Measurements from ENCODE around the gene RUNX2. TPM values are rescaled to one million over a fixed set of nuclear protein-coding genes. Genes with fewer than 3 reads are reported as not detected.

RUNX2 gene
- polyA plus RNA-seq, 1 donor, result 2.6 TPM

DNA sequence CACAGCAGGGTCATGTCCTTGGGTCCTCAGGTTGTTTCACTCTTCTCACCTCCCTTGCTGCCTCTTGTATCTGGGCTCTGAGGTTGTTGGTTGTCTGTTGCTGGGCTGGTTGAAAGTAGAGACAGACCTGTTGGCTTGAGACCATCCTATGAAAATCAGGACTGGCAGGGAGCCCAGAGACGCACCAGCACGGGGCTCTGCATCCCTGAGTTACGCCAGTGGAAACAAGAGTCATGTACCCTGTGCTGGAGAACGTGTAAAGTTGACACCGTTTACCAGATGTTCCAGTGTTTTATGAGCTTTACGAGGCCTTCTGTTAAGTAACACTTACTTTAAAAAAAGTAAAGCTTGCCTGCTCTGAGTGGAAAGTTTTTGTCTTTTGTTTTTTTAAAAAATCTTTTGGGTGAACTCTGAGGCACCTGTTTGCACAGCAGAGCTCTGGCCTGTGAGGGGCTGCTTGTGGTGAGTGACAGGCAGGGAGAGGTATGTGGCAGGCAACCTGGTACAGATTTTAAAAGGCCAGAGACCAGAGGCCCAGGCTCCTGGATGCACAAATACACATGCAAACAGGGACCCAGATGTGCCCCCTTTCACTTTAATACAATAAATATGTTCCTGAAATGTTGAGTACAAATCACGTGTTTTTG, 309.6 kb downstream of the RUNX2 start:
- DNase-seq, result no peak
- Histone ChIP-seq H3K4me3 (ENCODE audit: low read length) (no peak overlapping the region), H3K27me3 (ENCODE audit: control insufficient read depth, insufficient read depth, low read length) (peaks cover 13% of the 10 kb centered on the region), H3K27ac (ENCODE audit: low read length) (no peak overlapping the region), H3K4me1 (ENCODE audit: control insufficient read depth, insufficient read depth, low read length) (no peaks in the 10 kb centered on the region), H3K9me3 (ENCODE audit: control insufficient read depth, low read depth, low read length) (no peaks in the 10 kb centered on the region), H3K36me3 (ENCODE audit: control insufficient read depth, insufficient read depth, low read length) (no peaks in the 10 kb centered on the region)
- 56% methylated on average over 2 of the region's 7 CpGs for WGBS (ENCODE audit: insufficient coverage, low lambda C conversion rate)

DNA sequence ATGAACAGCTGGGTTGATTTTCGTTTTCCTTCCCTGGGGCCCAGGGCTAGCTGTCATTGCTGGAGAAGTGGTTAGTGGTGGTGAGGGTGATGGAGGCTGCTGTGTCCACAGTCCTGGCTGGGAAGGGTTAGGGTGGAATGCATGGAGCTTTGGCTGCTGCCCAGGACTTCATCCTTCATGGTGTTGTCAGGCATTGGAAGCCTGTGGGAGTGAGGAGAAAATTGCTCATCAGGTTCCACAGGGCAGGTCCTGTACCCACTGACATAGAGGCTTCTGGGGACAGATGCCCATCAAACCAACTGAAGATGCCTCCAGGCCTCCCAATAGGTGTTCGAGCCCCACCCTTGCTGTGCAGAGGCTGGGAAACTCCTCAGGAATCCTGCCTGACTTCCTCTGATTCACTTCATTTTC, 312.0 kb downstream of the RUNX2 start:
- Histone ChIP-seq H3K36me3 (ENCODE audit: control insufficient read depth, insufficient read depth, low read length) (no peaks in the 10 kb centered on the region), H3K4me3 (ENCODE audit: low read length) (no peak overlapping the region), H3K27ac (ENCODE audit: low read length) (no peak overlapping the region), H3K4me1 (ENCODE audit: control insufficient read depth, insufficient read depth, low read length) (no peaks in the 10 kb centered on the region), H3K9me3 (ENCODE audit: control insufficient read depth, low read depth, low read length) (no peaks in the 10 kb centered on the region), H3K27me3 (ENCODE audit: control insufficient read depth, insufficient read depth, low read length) (peaks cover 17% of the 10 kb centered on the region)
- no CpG with 5 or more reads among the region's 2 CpGs for WGBS (ENCODE audit: insufficient coverage, low lambda C conversion rate)
- no peak for DNase-seq

DNA sequence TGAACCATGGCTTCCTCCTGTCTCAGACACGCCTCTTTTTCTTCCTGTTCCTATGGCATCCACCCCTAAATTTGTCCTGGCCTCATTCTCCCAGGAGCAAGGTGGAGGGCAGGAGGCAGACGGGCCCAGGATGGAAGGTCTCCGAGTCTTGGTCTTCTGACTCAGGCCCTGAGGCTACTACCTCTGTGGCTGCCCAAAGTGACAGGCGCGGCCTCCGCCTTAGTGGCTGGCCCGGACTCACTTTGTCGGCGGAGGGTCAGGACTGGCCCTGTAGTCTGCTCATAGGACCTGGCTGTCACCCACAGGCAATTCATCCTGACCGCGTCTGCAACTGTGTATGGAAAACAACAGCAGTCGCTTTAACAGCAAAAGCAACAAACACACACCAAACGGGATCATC, 312.7 kb downstream of the RUNX2 start:
- Histone ChIP-seq H3K27ac (ENCODE audit: low read length) (no peak overlapping the region), H3K9me3 (ENCODE audit: control insufficient read depth, low read depth, low read length) (no peaks in the 10 kb centered on the region), H3K36me3 (ENCODE audit: control insufficient read depth, insufficient read depth, low read length) (no peaks in the 10 kb centered on the region), H3K4me1 (ENCODE audit: control insufficient read depth, insufficient read depth, low read length) (no peaks in the 10 kb centered on the region), H3K4me3 (ENCODE audit: low read length) (no peak overlapping the region), H3K27me3 (ENCODE audit: control insufficient read depth, insufficient read depth, low read length) (peaks cover 17% of the 10 kb centered on the region)
- no CpG with 5 or more reads among the region's 13 CpGs for WGBS (ENCODE audit: insufficient coverage, low lambda C conversion rate)
- DNase-seq, result no peak

DNA sequence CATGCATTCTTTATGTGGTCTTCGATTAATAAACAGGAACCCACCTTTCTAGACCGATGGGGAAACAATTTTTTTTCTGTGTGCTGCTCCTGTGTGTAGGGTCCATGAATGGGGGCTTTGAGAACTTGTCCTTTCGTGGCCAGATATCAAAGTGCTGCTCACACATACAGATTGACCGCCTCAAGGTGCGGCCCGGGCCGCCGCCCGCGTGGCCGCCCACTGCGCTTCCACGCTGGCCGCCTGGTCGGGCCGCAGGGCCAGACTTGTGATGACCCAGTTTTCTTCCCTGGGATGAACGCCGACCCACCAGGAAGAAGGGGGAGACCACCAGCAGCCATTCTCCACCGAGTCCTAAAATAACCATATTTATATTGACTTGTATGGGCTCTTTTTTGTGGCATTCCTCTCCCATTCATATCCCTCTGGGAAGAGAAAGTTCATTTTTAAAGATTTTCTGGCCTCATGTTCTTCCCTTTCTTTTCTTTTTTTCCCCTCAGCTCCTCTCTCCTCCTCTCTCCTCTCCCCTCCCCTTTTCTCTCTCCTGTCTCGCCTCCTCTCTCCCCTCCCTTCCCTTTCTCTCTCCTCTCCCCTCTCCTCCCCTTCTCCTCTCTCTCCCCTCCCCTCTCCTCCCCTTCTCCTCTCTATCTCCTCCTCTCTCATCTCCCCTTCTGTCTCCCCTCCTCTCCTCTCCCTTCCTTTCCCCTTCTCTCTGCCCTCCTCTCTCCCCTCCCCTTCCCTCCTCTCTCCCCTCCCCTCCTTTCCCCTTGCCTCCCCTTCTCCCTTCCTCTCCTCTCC, 314.4 kb downstream of the RUNX2 start:
- no peak overlapping the region for H3K27ac ChIP-seq (ENCODE audit: low read length)
- peaks cover 17% of the 10 kb centered on the region for H3K27me3 ChIP-seq (ENCODE audit: control insufficient read depth, insufficient read depth, low read length)
- DNase-seq, result no peak
- H3K4me1 ChIP-seq (ENCODE audit: control insufficient read depth, insufficient read depth, low read length), result no peaks in the 10 kb centered on the region
- WGBS (ENCODE audit: insufficient coverage, low lambda C conversion rate), result 78% methylated on average over 3 of the region's 20 CpGs
- H3K4me3 ChIP-seq (ENCODE audit: low read length), result no peak overlapping the region
- H3K9me3 ChIP-seq (ENCODE audit: control insufficient read depth, low read depth, low read length), result no peaks in the 10 kb centered on the region
- H3K36me3 ChIP-seq (ENCODE audit: control insufficient read depth, insufficient read depth, low read length), result no peaks in the 10 kb centered on the region

DNA sequence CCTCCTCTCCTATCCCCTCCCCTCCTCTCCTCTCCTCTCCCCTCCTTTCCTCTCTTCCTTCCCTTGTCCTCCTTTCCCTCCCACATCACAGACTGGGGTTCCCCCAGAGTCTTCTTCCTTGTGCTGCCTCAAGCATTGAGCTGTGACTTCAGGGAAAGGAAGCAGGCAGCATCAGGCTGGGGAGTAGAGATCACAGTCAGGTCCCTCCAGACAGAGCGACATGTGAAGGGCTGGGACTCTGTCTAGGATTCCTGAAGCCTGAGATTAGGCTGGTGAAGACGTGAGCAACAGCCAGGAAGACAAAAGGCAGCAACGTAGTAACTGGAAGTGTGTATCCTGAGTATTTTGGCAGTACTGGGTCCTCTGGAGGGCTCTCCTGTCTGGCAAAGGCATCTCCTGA, 315.0 kb downstream of the RUNX2 start:
- Histone ChIP-seq H3K4me3 (ENCODE audit: low read length) (no peak overlapping the region), H3K27me3 (ENCODE audit: control insufficient read depth, insufficient read depth, low read length) (peaks cover 17% of the 10 kb centered on the region), H3K4me1 (ENCODE audit: control insufficient read depth, insufficient read depth, low read length) (no peaks in the 10 kb centered on the region), H3K9me3 (ENCODE audit: control insufficient read depth, low read depth, low read length) (no peaks in the 10 kb centered on the region), H3K36me3 (ENCODE audit: control insufficient read depth, insufficient read depth, low read length) (no peaks in the 10 kb centered on the region), H3K27ac (ENCODE audit: low read length) (no peak overlapping the region)
- no CpG with 5 or more reads among the region's 3 CpGs for WGBS (ENCODE audit: insufficient coverage, low lambda C conversion rate)
- DNase-seq, result no peak

- Histone ChIP-seq H3K4me1 (ENCODE audit: control insufficient read depth, insufficient read depth, low read length) (no peaks in the 10 kb centered on the region), H3K4me3 (ENCODE audit: low read length) (no peak overlapping the region), H3K9me3 (ENCODE audit: control insufficient read depth, low read depth, low read length) (no peaks in the 10 kb centered on the region), H3K27ac (ENCODE audit: low read length) (no peak overlapping the region), H3K27me3 (ENCODE audit: control insufficient read depth, insufficient read depth, low read length) (peaks cover 17% of the 10 kb centered on the region), H3K36me3 (ENCODE audit: control insufficient read depth, insufficient read depth, low read length) (no peaks in the 10 kb centered on the region)
- DNase-seq, result no peak
Observed at GRCh38 chr6:45644720-45645119, 316.6 kb downstream of the RUNX2 start.

DNA sequence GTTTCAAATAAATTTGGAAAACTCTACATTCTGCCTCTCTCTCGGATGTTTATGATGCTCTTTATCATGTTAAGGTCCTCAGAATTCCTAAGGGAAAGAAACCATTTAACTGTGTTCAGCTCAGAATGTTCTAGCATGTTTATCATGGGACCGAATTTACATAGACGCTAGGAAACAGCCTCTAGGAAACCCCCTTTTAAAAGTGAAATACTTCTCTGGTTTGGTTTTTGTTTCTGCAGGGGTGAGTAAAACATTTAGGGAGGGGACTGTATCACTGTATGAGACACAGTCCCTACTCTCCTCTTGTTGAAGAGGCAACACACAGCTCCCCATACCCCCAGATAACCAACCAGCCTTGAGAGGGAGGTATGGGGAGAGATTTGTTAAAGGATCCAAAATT, 317.2 kb downstream of the RUNX2 start:
- no peaks in the 10 kb centered on the region for H3K9me3 ChIP-seq (ENCODE audit: control insufficient read depth, low read depth, low read length)
- H3K4me1 ChIP-seq (ENCODE audit: control insufficient read depth, insufficient read depth, low read length), result no peaks in the 10 kb centered on the region
- H3K36me3 ChIP-seq (ENCODE audit: control insufficient read depth, insufficient read depth, low read length), result no peaks in the 10 kb centered on the region
- no peak overlapping the region for H3K27ac ChIP-seq (ENCODE audit: low read length)
- DNase-seq, result no peak
- WGBS (ENCODE audit: insufficient coverage, low lambda C conversion rate), result 100% methylated on average over 1 of the region's 3 CpGs
- no peak overlapping the region for H3K4me3 ChIP-seq (ENCODE audit: low read length)
- H3K27me3 ChIP-seq (ENCODE audit: control insufficient read depth, insufficient read depth, low read length), result peaks cover 17% of the 10 kb centered on the region

GRCh38 chr6:45647341-45648261, 319.5 kb downstream of the RUNX2 start:
- no peak overlapping the region for H3K27ac ChIP-seq (ENCODE audit: low read length)
- DNase-seq, result no peak
- H3K36me3 ChIP-seq (ENCODE audit: control insufficient read depth, insufficient read depth, low read length), result no peaks in the 10 kb centered on the region
- H3K4me1 ChIP-seq (ENCODE audit: control insufficient read depth, insufficient read depth, low read length), result no peaks in the 10 kb centered on the region
- H3K9me3 ChIP-seq (ENCODE audit: control insufficient read depth, low read depth, low read length), result no peaks in the 10 kb centered on the region
- peaks cover 8% of the 10 kb centered on the region for H3K27me3 ChIP-seq (ENCODE audit: control insufficient read depth, insufficient read depth, low read length)
- 56% methylated on average over 2 of the region's 7 CpGs for WGBS (ENCODE audit: insufficient coverage, low lambda C conversion rate)
- H3K4me3 ChIP-seq (ENCODE audit: low read length), result no peak overlapping the region

GRCh38 chr6:45648262-45648620, 320.1 kb downstream of the RUNX2 start:
- Histone ChIP-seq H3K9me3 (ENCODE audit: control insufficient read depth, low read depth, low read length) (no peaks in the 10 kb centered on the region), H3K4me3 (ENCODE audit: low read length) (no peak overlapping the region), H3K27me3 (ENCODE audit: control insufficient read depth, insufficient read depth, low read length) (peaks cover 5% of the 10 kb centered on the region), H3K4me1 (ENCODE audit: control insufficient read depth, insufficient read depth, low read length) (no peaks in the 10 kb centered on the region), H3K36me3 (ENCODE audit: control insufficient read depth, insufficient read depth, low read length) (no peaks in the 10 kb centered on the region), H3K27ac (ENCODE audit: low read length) (no peak overlapping the region)
- no peak for DNase-seq
- 100% methylated on average over 1 of the region's 5 CpGs for WGBS (ENCODE audit: insufficient coverage, low lambda C conversion rate)

DNA sequence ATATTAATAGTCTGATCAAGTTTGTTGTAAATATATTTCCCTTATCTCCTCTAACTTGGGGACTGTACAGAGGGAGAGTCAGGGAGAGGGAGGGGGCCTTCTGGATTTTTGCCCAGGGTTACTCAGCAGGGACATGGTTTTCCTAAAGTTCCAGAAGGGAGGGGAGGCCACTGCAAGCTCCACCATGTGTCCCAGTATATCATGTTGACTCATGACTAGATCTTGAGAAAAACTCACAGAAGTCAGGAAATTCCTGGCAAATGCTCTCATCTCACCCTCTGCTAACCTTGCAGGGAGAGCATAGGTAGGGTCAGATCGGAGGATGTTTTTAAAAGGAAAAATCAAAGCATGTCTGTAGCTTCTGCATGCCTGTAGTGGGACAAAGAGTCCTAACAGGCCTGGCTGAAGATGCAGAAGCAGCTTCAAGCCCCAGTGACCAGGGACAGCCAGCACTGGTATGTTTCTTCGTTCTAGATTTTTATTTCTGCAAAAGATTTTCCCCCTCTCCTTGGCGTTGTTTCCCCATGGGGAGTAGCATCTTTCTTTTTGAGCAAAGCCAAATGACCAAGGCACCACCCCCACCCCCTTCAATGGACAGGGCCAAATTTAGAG, 322.5 kb downstream of the RUNX2 start:
- WGBS (ENCODE audit: insufficient coverage, low lambda C conversion rate), result 100% methylated on average over 1 of the region's 3 CpGs
- no peak for DNase-seq
- H3K36me3 ChIP-seq (ENCODE audit: control insufficient read depth, insufficient read depth, low read length), result no peaks in the 10 kb centered on the region
- H3K27me3 ChIP-seq (ENCODE audit: control insufficient read depth, insufficient read depth, low read length), result peaks cover 3% of the 10 kb centered on the region
- no peaks in the 10 kb centered on the region for H3K4me1 ChIP-seq (ENCODE audit: control insufficient read depth, insufficient read depth, low read length)
- H3K4me3 ChIP-seq (ENCODE audit: low read length), result no peak overlapping the region
- H3K9me3 ChIP-seq (ENCODE audit: control insufficient read depth, low read depth, low read length), result no peaks in the 10 kb centered on the region
- no peak overlapping the region for H3K27ac ChIP-seq (ENCODE audit: low read length)

All from large intestine (tissue), 3 donors.